Putamen (tissue), 1 donor: ENCODE data around the gene KLK2.

Source experiments
- DNase-seq: peaks from one replicate; pipeline ENCODE4 v3.0.0-alpha.2; 2016; ENCODE audit warnings: low spot score

Gene KLK2

DNA sequence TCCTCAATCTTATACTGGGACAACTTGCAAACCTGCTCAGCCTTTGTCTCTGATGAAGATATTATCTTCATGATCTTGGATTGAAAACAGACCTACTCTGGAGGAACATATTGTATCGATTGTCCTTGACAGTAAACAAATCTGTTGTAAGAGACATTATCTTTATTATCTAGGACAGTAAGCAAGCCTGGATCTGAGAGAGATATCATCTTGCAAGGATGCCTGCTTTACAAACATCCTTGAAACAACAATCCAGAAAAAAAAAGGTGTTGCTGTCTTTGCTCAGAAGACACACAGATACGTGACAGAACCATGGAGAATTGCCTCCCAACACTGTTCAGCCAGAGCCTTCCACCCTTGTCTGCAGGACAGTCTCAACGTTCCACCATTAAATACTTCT is 22.5 kb upstream of the KLK2 start:
- no peak for DNase-seq

- no peak for DNase-seq
These were observed 21.6 kb upstream of the KLK2 start for GRCh38 chr19:50851620-50852019.

- DNase-seq: no peak
These were observed 18.4 kb upstream of the KLK2 start, which contains the start of gene KLK3 for GRCh38 chr19:50854636-50855410. Gene KLK3 (plus strand): TSS chr19:50854915. CDS start chr19:50854956, 41 bp downstream.

DNA sequence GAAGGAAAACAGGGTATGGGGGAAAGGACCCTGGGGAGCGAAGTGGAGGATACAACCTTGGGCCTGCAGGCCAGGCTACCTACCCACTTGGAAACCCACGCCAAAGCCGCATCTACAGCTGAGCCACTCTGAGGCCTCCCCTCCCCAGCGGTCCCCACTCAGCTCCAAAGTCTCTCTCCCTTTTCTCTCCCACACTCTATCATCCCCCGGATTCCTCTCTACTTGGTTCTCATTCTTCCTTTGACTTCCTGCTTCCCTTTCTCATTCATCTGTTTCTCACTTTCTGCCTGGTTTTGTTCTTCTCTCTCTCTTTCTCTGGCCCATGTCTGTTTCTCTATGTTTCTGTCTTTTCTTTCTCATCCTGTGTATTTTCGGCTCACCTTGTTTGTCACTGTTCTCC is 15.9 kb upstream of the KLK2 start:
- DNase-seq: no peak

- DNase-seq: no peak
These were observed 14.4 kb upstream of the KLK2 start for GRCh38 chr19:50858886-50859285.

- no peak for DNase-seq
These were observed 13.4 kb upstream of the KLK2 start for GRCh38 chr19:50859849-50860248.

DNA sequence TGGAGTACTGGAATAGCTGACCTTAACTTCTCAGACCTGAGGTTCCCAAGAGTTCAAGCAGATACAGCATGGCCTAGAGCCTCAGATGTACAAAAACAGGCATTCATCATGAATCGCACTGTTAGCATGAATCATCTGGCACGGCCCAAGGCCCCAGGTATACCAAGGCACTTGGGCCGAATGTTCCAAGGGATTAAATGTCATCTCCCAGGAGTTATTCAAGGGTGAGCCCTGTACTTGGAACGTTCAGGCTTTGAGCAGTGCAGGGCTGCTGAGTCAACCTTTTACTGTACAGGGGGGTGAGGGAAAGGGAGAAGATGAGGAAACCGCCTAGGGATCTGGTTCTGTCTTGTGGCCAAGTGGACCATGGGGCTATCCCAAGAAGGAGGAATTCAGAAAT is 12.2 kb upstream of the KLK2 start:
- DNase-seq: no peak

- DNase-seq: no peak
These were observed 11.5 kb upstream of the KLK2 start for GRCh38 chr19:50861496-50862286.

DNA sequence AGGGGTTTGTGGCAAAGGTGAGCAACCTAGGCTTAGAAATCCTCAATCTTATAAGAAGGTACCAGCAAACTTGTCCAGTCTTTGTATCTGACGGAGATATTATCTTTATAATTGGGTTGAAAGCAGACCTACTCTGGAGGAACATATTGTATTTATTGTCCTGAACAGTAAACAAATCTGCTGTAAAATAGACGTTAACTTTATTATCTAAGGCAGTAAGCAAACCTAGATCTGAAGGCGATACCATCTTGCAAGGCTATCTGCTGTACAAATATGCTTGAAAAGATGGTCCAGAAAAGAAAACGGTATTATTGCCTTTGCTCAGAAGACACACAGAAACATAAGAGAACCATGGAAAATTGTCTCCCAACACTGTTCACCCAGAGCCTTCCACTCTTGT is 3.8 kb upstream of the KLK2 start:
- DNase-seq: no peak

DNA sequence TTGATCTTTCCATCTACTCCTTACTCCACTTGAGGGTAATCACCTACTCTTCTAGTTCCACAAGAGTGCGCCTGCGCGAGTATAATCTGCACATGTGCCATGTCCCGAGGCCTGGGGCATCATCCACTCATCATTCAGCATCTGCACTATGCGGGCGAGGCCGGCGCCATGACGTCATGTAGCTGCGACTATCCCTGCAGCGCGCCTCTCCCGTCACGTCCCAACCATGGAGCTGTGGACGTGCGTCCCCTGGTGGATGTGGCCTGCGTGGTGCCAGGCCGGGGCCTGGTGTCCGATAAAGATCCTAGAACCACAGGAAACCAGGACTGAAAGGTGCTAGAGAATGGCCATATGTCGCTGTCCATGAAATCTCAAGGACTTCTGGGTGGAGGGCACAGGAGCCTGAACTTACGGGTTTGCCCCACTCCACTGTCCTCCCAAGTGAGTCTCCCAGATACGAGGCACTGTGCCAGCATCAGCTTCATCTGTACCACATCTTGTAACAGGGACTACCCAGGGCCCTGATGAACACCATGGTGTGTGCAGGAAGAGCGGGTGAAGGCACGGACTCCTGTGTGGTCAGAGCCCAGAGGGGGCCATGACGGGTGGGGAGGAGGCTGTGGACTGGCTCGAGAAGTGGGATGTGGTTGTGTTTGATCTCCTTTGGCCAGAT is 2.7 kb upstream of the KLK2 start:
- DNase-seq: no peak

DNA sequence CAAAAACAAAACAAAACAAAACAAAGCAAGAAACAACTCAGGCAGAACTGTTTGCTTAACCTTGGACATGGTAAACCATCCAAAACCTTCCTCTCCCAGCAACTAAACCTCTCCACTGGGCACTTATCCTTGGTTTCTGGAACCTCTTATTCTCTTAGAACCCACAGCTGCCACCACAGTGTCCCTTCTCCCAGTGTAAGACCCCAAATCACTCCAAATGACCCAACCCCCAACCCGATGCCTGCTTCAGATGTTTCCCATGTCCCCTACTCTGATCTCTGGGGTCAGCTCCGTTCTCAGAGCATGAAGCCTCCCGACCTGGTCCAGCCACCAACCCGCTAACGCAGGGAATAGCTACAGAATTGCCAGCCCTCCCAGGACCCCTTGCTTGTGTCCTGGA is 972 bp downstream of the KLK2 start:
- DNase-seq: no peak

DNA sequence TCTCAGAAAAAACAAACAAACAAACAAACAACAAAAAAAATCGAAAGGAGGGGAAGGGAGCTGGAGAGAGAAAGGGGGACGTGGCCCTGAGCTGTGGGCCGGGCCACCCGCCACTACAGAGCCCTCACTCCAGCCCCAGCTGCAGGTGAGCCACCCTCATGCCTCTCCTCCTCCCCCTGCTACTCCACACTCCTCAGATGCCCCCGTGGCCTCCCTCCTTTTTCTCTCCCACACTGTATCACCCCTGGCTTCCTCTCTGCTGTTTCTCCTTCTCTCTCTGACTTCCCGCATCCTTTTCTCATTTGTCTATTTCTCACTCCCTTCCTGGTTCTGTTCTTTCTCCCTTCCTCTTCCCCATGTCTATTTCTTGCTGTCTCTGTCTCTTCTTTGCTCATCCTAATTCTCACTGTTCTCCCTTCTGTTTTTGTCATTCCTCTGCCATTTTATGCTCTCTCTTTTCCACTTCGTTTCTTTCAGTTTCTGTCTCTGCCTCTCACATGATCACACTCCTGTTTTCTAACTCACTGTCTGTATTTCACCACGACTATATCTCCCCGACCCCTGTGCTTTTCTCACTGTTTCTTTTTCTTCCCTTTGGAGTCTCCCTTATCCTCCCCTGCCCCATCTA is 2.7 kb downstream of the KLK2 start:
- no peak for DNase-seq

- DNase-seq: no peak
These were observed 3.2 kb downstream of the KLK2 start for GRCh38 chr19:50876456-50876855.

GRCh38 chr19:50877338-50877737 is 4.1 kb downstream of the KLK2 start:
- no peak for DNase-seq

DNA sequence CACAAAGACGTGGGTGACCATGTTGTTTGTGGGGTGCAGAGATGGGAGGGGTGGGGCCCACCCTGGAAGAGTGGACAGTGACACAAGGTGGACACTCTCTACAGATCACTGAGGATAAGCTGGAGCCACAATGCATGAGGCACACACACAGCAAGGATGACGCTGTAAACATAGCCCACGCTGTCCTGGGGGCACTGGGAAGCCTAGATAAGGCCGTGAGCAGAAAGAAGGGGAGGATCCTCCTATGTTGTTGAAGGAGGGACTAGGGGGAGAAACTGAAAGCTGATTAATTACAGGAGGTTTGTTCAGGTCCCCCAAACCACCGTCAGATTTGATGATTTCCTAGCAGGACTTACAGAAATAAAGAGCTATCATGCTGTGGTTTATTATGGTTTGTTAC is 5.6 kb downstream of the KLK2 start:
- DNase-seq: no peak

DNA sequence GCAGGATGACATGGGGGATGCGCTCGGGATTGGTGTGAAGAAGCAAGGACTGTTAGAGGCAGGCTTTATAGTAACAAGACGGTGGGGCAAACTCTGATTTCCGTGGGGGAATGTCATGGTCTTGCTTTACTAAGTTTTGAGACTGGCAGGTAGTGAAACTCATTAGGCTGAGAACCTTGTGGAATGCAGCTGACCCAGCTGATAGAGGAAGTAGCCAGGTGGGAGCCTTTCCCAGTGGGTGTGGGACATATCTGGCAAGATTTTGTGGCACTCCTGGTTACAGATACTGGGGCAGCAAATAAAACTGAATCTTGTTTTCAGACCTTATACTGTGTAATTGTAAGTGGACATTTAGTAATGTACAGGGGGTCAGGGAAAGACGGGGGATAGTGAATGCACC is 7.0 kb downstream of the KLK2 start:
- no peak for DNase-seq

DNA sequence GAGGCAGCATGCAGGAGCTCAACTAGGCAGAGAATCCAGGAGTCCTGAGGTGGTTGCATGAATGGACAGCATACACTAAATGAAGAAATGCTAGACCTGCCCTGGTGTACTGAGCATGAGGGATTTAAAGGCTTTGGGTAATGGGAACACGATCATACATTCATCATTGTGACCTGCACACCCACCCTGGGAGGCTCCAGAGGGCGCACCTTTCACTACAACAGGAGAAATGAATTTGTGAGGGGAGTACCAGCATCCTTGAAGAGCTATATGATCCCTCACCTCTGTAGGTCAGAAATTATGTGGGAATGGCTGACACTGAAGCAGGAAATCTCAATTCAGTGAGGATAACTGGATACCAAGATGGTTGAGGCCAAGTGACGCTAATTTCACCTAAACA is 8.9 kb downstream of the KLK2 start:
- DNase-seq: no peak

GRCh38 chr19:50889638-50890037 is 16.4 kb downstream of the KLK2 start:
- no peak for DNase-seq

- no peak for DNase-seq
These were observed 17.4 kb downstream of the KLK2 start for GRCh38 chr19:50890422-50891252.

- no peak for DNase-seq
These were observed 18.0 kb downstream of the KLK2 start for GRCh38 chr19:50891253-50891625.

DNA sequence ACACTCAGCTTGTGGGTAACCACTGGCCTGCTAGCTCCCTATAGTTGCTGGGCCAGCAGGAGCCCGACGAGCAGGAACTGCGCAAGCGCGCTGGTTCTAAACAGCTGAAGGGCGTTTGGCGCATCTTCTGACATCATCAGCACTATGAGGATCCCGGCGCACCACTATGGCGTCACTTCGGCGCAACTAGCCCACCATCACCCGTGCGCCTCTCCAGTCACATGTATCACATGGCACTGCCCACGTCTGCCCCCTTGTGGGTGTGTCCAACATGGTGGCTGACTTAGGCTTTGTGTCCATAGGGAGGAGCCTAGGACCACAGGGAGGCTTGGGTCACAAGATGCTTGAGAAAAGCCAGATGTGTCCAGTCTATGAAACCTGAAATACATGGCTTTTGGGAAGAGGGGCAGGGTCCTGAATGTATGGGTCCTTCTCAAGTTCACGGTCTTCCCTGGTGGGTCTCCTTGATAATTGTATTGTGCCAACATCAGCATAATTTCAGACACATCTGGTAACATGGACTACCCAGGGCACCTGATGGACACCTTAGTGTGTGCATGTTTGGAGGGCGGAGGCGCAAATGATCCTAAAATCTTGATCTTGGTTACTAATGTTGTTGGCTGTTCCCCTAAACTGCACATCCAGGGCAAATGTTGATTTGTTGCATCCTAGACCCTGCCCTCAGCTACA is 20.0 kb downstream of the KLK2 start:
- DNase-seq: no peak
